SK-N-SH (cell line): Measurements from ENCODE around the gene DUOX2. TPM values are rescaled to one million over a fixed set of nuclear protein-coding genes. Genes with fewer than 3 reads are reported as not detected.
"Not testable (repeated sequence)": the region's sequence is repeated elsewhere in the genome, so short reads cannot be mapped to it uniquely, and the experiment has no call there.

ENCODE experiments used
- CTCF ChIA-PET: fragments of 300-600, 350-600 bp; formaldehyde crosslinking; extraction: SDS; loops from one replicate; lab custom pipeline; 2021; lab: Yijun Ruan, JAX
- POLR2A ChIA-PET: fragments of 350-600 bp; sonication (Branson Sonifier 250); formaldehyde crosslinking; extraction: SDS; loops from one replicate; lab custom pipeline; 2020; ENCODE audit warnings: antibody characterized with exemption, inconsistent platforms; lab: Yijun Ruan, JAX
- DNase-seq: peaks from one replicate; pipeline ENCODE4 v3.0.0; 2012
- H2AFZ ChIP-seq: fragments of 200-600 bp; sonication (generic); 2 replicates; pipeline ENCODE4 v1.8.1; 2016; ENCODE audit warnings: antibody characterized with exemption, mild to moderate bottlenecking, low read depth
- H3F3A ChIP-seq: fragments of 200-600 bp; sonication (generic); replicated peaks from 2 replicates; pipeline ENCODE3; 2016; ENCODE audit warnings: antibody characterized with exemption, mild to moderate bottlenecking; ENCODE audit not compliant: insufficient read depth
- H3K27ac ChIP-seq, 2 experiments: fragments of 200-500 bp in 1 of 2; fragments of 200-600 bp in 1 of 2; sonication (Bioruptor generic) in 1 of 2; sonication (generic), shearing (Covaris generic) in 1 of 2; 2 replicates each; pipeline versions ENCODE4 v1.5.1 to v1.6.1; 2014 to 2016; ENCODE audit warnings: low read depth in 2 of 2, inconsistent platforms in 1 of 2, low read length in 1 of 2, mild to moderate bottlenecking in 1 of 2, mixed read lengths in 1 of 2
- H3K27me3 ChIP-seq: fragments of 200-600 bp; sonication (generic), shearing (Covaris generic); 2 replicates; pipeline ENCODE4 v1.6.1; 2016; ENCODE audit warnings: mixed run types; ENCODE audit not compliant: insufficient read depth
- H3K36me3 ChIP-seq, 2 experiments: fragments of 200-500 bp in 1 of 2; fragments of 200-600 bp in 1 of 2; sonication (Bioruptor generic) in 1 of 2; sonication (generic) in 1 of 2; replicated peaks in 1 of 2; 2 replicates each; pipeline versions ENCODE3 to v1.5.1; 2014 to 2016; ENCODE audit warnings: low read length in 1 of 2, mild to moderate bottlenecking in 1 of 2; ENCODE audit not compliant: insufficient read depth in 2 of 2, control insufficient read depth in 1 of 2
- H3K4me1 ChIP-seq, 2 experiments: fragments of 200-500 bp in 1 of 2; fragments of 200-600 bp in 1 of 2; sonication (Bioruptor generic) in 1 of 2; sonication (generic), shearing (Covaris generic) in 1 of 2; 2 replicates each; pipeline versions ENCODE4 v1.5.1 to v1.6.1; 2014 to 2016; ENCODE audit warnings: low read depth in 1 of 2, low read length in 1 of 2, mixed run types in 1 of 2; ENCODE audit not compliant: insufficient read depth in 2 of 2, control insufficient read depth in 1 of 2
- H3K4me2 ChIP-seq: fragments of 200-600 bp; sonication (generic), shearing (Covaris generic); 2 replicates; pipeline ENCODE4 v1.6.1; 2017; ENCODE audit warnings: mixed run types
- H3K4me3 ChIP-seq, 2 experiments: fragments of 200-500 bp in 1 of 2; fragments of 200-600 bp in 1 of 2; sonication (Bioruptor generic) in 1 of 2; sonication (generic), shearing (Covaris generic) in 1 of 2; 2 replicates each; pipeline versions ENCODE4 v1.5.1 to v1.8.1; 2014 to 2016; ENCODE audit warnings: low read depth in 2 of 2, inconsistent platforms in 1 of 2, low read length in 1 of 2, mild to moderate bottlenecking in 1 of 2, mixed read lengths in 1 of 2, moderate library complexity in 1 of 2
- H3K79me2 ChIP-seq: fragments of 200-600 bp; sonication (generic); 2 replicates; pipeline ENCODE4 v1.8.1; 2017; ENCODE audit warnings: mild to moderate bottlenecking; ENCODE audit not compliant: insufficient read depth
- H3K9ac ChIP-seq: fragments of 200-600 bp; sonication (generic); 2 replicates; pipeline ENCODE4 v1.6.1; 2017; ENCODE audit warnings: mixed run types
- H3K9me2 ChIP-seq: fragments of 200-600 bp; sonication (generic); 2 replicates; pipeline ENCODE4 v1.6.1; 2017; ENCODE audit warnings: mixed run types
- H3K9me3 ChIP-seq: fragments of 200-600 bp; sonication (generic); 2 replicates; pipeline ENCODE4 v1.6.1; 2017; ENCODE audit warnings: mixed run types, mild to moderate bottlenecking, moderate library complexity
- H4K20me1 ChIP-seq: fragments of 200-600 bp; sonication (generic); 2 replicates; pipeline ENCODE4 v1.6.1; 2017; ENCODE audit warnings: mild to moderate bottlenecking, mixed run types; ENCODE audit not compliant: insufficient read depth
- EP300 ChIP-seq, 2 experiments: IDR thresholded peaks; 2 replicates each; pipeline versions ENCODE4 v1.4.0 to v1.6.1; 2012; ENCODE audit warnings: borderline replicate concordance in 1 of 2, low read depth in 1 of 2, low read length in 1 of 2
- FOSL2 ChIP-seq: IDR thresholded peaks from 2 replicates; pipeline ENCODE4 v1.4.0; 2012; ENCODE audit warnings: low read depth, mild to moderate bottlenecking, moderate library complexity, borderline replicate concordance
- GATA2 ChIP-seq: sonication (generic); formaldehyde crosslinking; IDR thresholded peaks from 2 replicates; pipeline ENCODE4 v1.5.0; 2020; ENCODE audit warnings: mild to moderate bottlenecking, missing genetic modification reagents
- MEF2A ChIP-seq: IDR thresholded peaks from 2 replicates; pipeline ENCODE4 v1.4.0; 2012; ENCODE audit warnings: low read depth, borderline replicate concordance
- RAD21 ChIP-seq: IDR thresholded peaks from 2 replicates; pipeline ENCODE4 v1.6.1; 2012; ENCODE audit warnings: mild to moderate bottlenecking, low read length
- RCOR1 ChIP-seq: fragments of 150-350 bp; IDR thresholded peaks from 2 replicates; pipeline ENCODE4 v1.6.1; 2017; ENCODE audit warnings: antibody characterized with exemption, low read length
- RFX5 ChIP-seq: IDR thresholded peaks from 2 replicates; pipeline ENCODE4 v1.6.1; 2012; ENCODE audit warnings: mild to moderate bottlenecking, improper control_type of control experiment, low read length
- SIN3A ChIP-seq: IDR thresholded peaks from 2 replicates; pipeline ENCODE4 v1.6.1; 2012; ENCODE audit warnings: low read depth, mild to moderate bottlenecking, low read length, moderate library complexity, borderline replicate concordance
- TAF1 ChIP-seq: IDR thresholded peaks from 2 replicates; pipeline ENCODE4 v1.6.1; 2012; ENCODE audit warnings: low read depth, mild to moderate bottlenecking, low read length, moderate library complexity, borderline replicate concordance
- TCF12 ChIP-seq: IDR thresholded peaks from 2 replicates; pipeline ENCODE4 v1.4.0; 2012
- WGBS: methylation state at CpG from one replicate; pipeline ENCODE4 v1.1.6; 2017; ENCODE audit warnings: low lambda C conversion rate; 5-methylcytosine and 5-hydroxymethylcytosine counted together
- polyA plus RNA-seq, 3 experiments: library from polyadenylated mRNA; depleted of rRNA; stranded (reverse); fragments of >200 nt; gene quantifications; 2 replicates each; pipeline ENCODE4 v1.2.3, GENCODE V29; 2012
- TF ChIP-seq, protein P1 (sequence below): IDR thresholded peaks from 2 replicates; pipeline ENCODE4 v1.4.0; 2012; ENCODE audit warnings: low read depth, borderline replicate concordance

DUOX2 gene
- polyA plus RNA-seq, 1 of the 3 experiments (the other 2 are of a cell fraction), result not detected

- DNase-seq, result no peak
- no peaks in the 10 kb centered on the region for H4K20me1 ChIP-seq
- H3F3A ChIP-seq, result no peaks in the 10 kb centered on the region
- H3K27ac ChIP-seq, result no peak overlapping the region
- no peak overlapping the region for H3K4me2 ChIP-seq
- no peaks in the 10 kb centered on the region for H3K27me3 ChIP-seq
- no peaks in the 10 kb centered on the region for H3K79me2 ChIP-seq
- H2AFZ ChIP-seq, result no peak overlapping the region
- POLR2A ChIA-PET, result no interaction called here
- H3K4me3 ChIP-seq, result no peak overlapping the region
- 95% methylated on average over 4 of the region's 4 CpGs for WGBS
- TF ChIP-seq SIN3A (no peak), GATA2 (no peak), MEF2A (no peak), RCOR1 (no peak), FOSL2 (no peak), EP300 (IDR thresholded peaks at IDR 0.05; ENCODE audit: borderline replicate concordance in 1 of 2, low read depth in 1 of 2, low read length in 1 of 2) (no peak), TAF1 (no peak), TCF12 (no peak), RFX5 (no peak), RAD21 (no peak)
- TF ChIP-seq, protein P1, sequence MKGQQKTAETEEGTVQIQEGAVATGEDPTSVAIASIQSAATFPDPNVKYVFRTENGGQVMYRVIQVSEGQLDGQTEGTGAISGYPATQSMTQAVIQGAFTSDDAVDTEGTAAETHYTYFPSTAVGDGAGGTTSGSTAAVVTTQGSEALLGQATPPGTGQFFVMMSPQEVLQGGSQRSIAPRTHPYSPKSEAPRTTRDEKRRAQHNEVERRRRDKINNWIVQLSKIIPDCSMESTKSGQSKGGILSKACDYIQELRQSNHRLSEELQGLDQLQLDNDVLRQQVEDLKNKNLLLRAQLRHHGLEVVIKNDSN, result no peak
- H3K9me2 ChIP-seq, result no peaks in the 10 kb centered on the region
- H3K36me3 ChIP-seq, result no peaks in the 10 kb centered on the region
- no peak overlapping the region for H3K9ac ChIP-seq
- H3K9me3 ChIP-seq, result no peaks in the 10 kb centered on the region
- CTCF ChIA-PET, result no interaction called here
- H3K4me1 ChIP-seq, result no peaks in the 10 kb centered on the region
Measured at GRCh38 chr15:45064386-45064785, 49.6 kb downstream of the DUOX2 start.

GRCh38 chr15:45062301-45062700 lies 51.7 kb downstream of the DUOX2 start:
- WGBS, result 88% methylated on average over 3 of the region's 7 CpGs
- H4K20me1 ChIP-seq, H3K9me3 ChIP-seq, H3F3A ChIP-seq, H3K4me3 ChIP-seq, H3K27ac ChIP-seq, POLR2A ChIA-PET, H2AFZ ChIP-seq, H3K4me1 ChIP-seq, H3K36me3 ChIP-seq, DNase-seq, H3K27me3 ChIP-seq, H3K4me2 ChIP-seq, H3K9me2 ChIP-seq, CTCF ChIA-PET, H3K9ac ChIP-seq, H3K79me2 ChIP-seq: not testable (repeated sequence)

DNA sequence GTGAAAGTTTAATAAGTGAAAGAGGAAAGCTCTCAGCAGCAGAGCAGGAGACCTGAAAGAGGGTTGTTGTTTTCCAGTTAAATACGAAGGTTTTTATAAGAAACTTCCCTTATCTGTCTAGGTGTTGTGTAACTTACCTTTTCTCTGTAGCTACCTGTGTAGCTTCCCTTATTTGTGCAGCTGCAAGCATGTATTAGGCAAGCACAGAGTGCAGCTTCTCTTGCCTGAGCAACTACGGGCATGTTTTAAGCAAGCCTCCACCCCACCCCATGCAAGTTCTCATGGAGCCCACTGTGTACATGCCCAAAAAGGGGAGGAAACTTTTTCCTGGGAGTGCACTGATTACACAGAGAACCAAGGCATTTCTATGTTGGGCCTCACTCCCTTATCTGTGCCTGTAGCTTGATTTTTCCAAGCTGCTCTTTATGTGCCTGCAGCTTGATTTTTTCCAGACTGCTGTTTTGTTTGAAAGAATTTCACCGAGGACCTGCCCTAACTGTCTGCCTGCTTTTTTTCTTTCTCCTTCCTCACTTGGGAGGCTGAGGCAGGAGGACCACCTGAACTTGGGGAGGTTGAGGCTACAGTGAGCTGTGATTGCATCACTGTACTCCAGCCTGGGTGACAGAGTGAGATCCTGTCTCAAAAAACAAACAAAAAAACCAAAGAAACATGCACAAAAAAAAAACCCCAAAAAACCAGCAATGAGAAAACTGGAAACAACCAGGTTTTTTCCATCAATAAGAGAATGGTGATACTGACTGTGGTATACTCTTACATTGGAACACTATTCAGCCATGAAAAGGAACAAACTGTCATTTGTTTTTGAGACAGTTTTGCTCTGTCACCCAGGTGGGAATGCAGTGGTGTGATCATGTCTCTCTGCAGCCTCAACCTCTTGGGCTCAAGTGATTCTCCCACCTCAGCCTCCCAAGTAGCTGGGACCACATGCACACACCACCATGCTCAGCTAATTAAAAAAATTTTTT lies 55.0 kb downstream of the DUOX2 start:
- CTCF ChIA-PET, H3K4me3 ChIP-seq, H3K9me2 ChIP-seq, H4K20me1 ChIP-seq, DNase-seq, H3K79me2 ChIP-seq, H3K27ac ChIP-seq, H3F3A ChIP-seq, H3K36me3 ChIP-seq, H3K4me1 ChIP-seq, H3K27me3 ChIP-seq, H3K9me3 ChIP-seq, POLR2A ChIA-PET, H2AFZ ChIP-seq, H3K9ac ChIP-seq, H3K4me2 ChIP-seq: not testable (repeated sequence)
- WGBS, result 97% methylated on average over 3 of the region's 3 CpGs

GRCh38 chr15:45052676-45053075 lies 61.3 kb downstream of the DUOX2 start:
- POLR2A ChIA-PET, result not testable (repeated sequence)

More at GRCh38 chr15:45052676-45053075, 61.3 kb downstream of the DUOX2 start:
- H3K4me2 ChIP-seq, CTCF ChIA-PET, H3K9ac ChIP-seq, H3K27ac ChIP-seq, H2AFZ ChIP-seq, H3K4me1 ChIP-seq, H4K20me1 ChIP-seq, H3K9me2 ChIP-seq, H3K9me3 ChIP-seq, H3F3A ChIP-seq, H3K27me3 ChIP-seq, H3K4me3 ChIP-seq, H3K79me2 ChIP-seq, DNase-seq: not testable (repeated sequence)
- H3K36me3 ChIP-seq, result peaks cover 5 to 11% of the 10 kb centered on the region in 2 experiments
- 95% methylated on average over 3 of the region's 3 CpGs for WGBS
